Mucosa of descending colon (tissue), 3 donors: Measurements from ENCODE around the gene SEZ6L. TPM values are rescaled to one million over a fixed set of nuclear protein-coding genes. Genes with fewer than 3 reads are reported as not detected.

Experiments used
- ATAC-seq: fragments of 200-7000 bp; cut with Tn5 transposase; one replicate; pipeline ENCODE4 v1.9.1; 2020; ENCODE audit warnings: mild to moderate bottlenecking, moderate library complexity
- DNase-seq, 3 donors: peaks; one replicate each; pipeline ENCODE4 v3.0.0-alpha.2; 2020
- H3K36me3 ChIP-seq: fragments of 200-600 bp; one replicate; pipeline ENCODE4 v1.8.0; 2021; ENCODE audit warnings: low read depth, mild to moderate bottlenecking
- H3K4me1 ChIP-seq: fragments of 200-600 bp; one replicate; pipeline ENCODE4 v1.8.0; 2021; ENCODE audit warnings: low read depth, mild to moderate bottlenecking
- H3K4me3 ChIP-seq: fragments of 200-600 bp; one replicate; pipeline ENCODE4 v1.8.0; 2021; ENCODE audit warnings: mild to moderate bottlenecking
- H3K9me3 ChIP-seq: fragments of 200-600 bp; one replicate; pipeline ENCODE4 v1.8.0; 2021; ENCODE audit warnings: mild to moderate bottlenecking
- CTCF ChIP-seq: fragments of 200-600 bp; IDR thresholded peaks from one replicate; pipeline ENCODE4 v1.8.0; 2022; ENCODE audit warnings: antibody characterized with exemption, mild to moderate bottlenecking
- intact Hi-C, 2 donors: fragments of 100-400 bp; cut with DNase I in 1 of 2; cut with micrococcal nuclease in 1 of 2; formaldehyde crosslinking; loops; one replicate each; pipeline versions ENCODE4 v1.11.0 to v1.11.1; 2022; cut with DNase I, micrococcal nuclease
- total RNA-seq, 3 donors: library from RNA; stranded (reverse); fragmentation: NEBNext Ultra II Directional in 2 of 3; extraction: Animal tissue kit (Norgen Biotek cat#: 25700) in 2 of 3; gene quantifications; one replicate each; pipeline versions ENCODE4 v1.2.1 to v1.2.4, GENCODE V29; 2021 to 2023
- donor health status: DM: no; HTN: no; CAD: no; lungs with moderate emphysema.
- donor health status: DM: no; HTN: no; CAD: no.
- donor health status: DM: no; HTN: yes; CAD: no.

SEZ6L gene
- total RNA-seq, 3 donors from 2014 or later = 0.09 to 2.0 TPM; not detected in 1

DNA sequence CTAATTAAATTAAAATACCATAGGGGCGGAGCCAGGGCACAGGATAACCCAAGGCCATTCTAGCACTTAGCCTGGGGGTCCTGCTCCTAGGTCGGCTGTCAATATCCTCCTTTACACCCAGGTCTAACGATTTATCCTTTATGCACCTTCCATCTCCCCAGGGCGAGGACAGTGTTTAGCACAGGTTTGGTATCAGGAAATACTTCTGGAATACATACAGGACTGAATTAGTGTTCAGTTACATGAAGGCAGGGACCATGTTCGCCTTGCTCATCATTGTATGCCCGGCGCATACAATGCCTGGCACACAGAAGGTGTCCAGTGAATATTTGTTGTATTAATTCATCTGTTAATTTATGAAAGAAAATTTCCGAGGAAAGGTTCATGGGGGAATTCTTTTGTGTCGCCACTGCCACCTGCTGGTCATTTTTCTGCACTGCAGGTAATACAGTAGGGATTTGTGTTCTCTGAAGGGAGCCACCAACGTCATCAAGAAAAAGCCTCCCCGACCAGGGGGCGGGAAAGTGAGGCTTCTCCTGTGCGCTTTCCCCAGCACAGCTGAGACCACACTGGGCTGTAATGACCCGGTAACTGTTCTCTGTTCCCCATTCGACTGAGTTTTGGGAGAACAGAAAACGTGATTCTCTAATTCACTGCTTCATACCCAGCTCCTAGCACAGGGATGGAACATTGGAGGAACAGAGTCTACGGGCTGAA lies 191.1 kb downstream of the SEZ6L start:
- intact Hi-C loops = no loop called here
- Histone ChIP-seq H3K4me3 (no peak overlapping the region), H3K36me3 (no peaks in the 10 kb centered on the region), H3K4me1 (peaks cover 4% of the 10 kb centered on the region), H3K9me3 (no peaks in the 10 kb centered on the region)
- TF ChIP-seq CTCF = peak; percentile 93
- ATAC-seq (peak; percentile 77), DNase-seq (peak in 2 of 3 donors; percentile 35 to 83)

GRCh38 chr22:26362471-26362870 lies 193.2 kb downstream of the SEZ6L start:
- intact Hi-C loops = no loop called here
- no peak for ATAC-seq
- Histone ChIP-seq H3K4me1 (peaks cover 4% of the 10 kb centered on the region), H3K4me3 (no peak overlapping the region), H3K9me3 (no peaks in the 10 kb centered on the region), H3K36me3 (no peaks in the 10 kb centered on the region)
- no peak for TF ChIP-seq CTCF
- DNase-seq = no peak

DNA sequence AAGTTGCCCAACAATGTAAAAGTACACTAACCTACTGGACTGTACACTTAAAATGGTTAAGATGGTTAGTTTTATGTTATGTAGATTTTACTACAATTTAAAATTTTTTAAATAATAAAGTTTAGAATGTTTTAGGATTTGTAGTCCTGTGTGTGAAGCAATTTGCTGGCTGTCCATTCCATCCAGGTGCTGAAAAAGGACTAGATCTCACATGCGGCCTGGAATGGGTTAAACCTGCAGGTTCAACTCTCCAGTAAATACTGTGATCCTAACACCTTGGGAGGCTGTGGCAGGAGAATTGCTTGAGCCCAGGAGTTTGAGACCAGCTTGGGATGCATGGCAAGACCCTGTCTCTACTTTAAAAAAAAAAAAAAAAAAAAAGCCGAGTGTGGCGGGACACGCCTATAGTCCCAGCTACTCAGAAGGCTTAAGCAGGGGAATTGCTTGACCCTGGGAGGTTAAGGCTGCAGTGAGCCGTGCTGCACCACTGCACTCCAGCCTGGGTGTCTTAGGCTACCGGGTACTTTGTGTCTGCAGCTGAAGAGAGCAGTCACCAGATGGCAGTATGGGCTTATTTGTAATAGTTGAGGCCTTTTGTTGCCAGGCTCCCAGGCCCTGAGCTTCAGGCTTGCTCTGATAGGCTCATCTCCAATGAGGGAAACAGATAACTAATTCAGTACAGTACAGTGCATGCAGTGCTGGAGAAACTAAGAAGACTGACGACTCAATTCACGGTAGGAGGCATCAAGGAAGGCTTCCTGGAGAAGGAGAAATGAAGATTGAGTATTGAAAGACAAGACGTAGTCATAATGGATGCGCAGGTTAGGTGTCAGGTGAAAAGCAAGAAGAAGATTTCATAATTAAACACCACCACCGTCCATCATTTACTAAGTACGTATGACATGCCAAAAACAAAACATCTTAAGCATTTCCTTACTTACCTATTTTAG lies 195.1 kb downstream of the SEZ6L start:
- Histone ChIP-seq H3K9me3 (no peaks in the 10 kb centered on the region), H3K4me3 (no peak overlapping the region), H3K4me1 (peaks cover 4% of the 10 kb centered on the region), H3K36me3 (no peaks in the 10 kb centered on the region)
- intact Hi-C loops = no loop called here
- DNase-seq = peak in 2 of 3 donors; percentile 34 to 73
- ATAC-seq = peak; percentile 94
- TF ChIP-seq CTCF = peak; percentile 15

DNA sequence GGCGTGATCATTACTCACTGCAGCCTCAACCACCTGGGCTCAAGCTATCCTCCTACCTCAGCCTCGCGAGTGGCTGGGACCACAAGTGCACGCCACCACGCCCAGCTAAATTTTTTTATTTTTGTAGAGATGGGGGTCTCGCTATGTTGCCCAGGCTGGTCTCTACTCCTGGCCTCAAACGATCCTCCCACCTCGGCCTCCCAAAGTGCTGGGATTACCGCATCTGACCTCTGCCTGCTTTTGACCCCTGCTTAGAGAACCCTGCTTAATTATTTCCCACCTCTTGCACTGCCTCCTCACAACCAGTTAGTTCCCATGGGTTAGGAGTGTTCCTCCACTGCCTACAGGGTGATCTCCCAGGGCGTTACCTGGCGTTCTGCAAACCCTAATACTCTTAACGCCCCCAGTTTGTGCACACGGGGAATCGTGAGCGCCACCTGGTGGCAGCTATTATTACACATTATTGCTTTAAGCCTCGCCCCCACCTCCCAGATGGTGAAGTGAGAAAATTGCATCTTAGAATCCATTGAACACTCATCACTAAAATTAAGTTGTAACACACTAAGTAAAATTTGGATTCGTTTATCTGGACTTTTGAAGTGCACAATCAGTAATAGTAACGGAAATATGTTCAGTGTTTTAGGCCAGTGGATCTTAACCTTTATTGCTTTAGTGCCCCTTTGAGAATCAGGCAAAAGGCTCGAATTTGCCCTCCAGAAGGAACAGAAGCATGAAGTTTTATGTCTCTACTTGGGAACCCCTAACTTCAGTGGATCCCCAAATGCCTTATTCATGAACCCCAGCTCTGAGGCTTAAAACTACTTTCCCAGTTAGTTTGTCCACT lies 198.4 kb downstream of the SEZ6L start:
- ATAC-seq (peak; percentile 60), DNase-seq (peak in 1 of 3 donors; percentile 70)
- no peaks in the 10 kb centered on the region for H3K36me3 ChIP-seq
- intact Hi-C loops = no loop called here
- no peak overlapping the region for H3K4me3 ChIP-seq
- peak; percentile 71 for TF ChIP-seq CTCF
- no peaks in the 10 kb centered on the region for H3K4me1 ChIP-seq
- H3K9me3 ChIP-seq = no peaks in the 10 kb centered on the region

- no peaks in the 10 kb centered on the region for H3K36me3 ChIP-seq
- TF ChIP-seq CTCF = no peak
- no peak overlapping the region for H3K4me3 ChIP-seq
- no peak for ATAC-seq
- no peak for DNase-seq
- intact Hi-C loops = no loop called here
- no peaks in the 10 kb centered on the region for H3K9me3 ChIP-seq
- no peaks in the 10 kb centered on the region for H3K4me1 ChIP-seq
Observed at GRCh38 chr22:26372890-26373289, 203.6 kb downstream of the SEZ6L start.
